ENCODE results near the gene IL12B.
"Not testable (repeated sequence)": the region's sequence is repeated elsewhere in the genome, so short reads cannot be mapped to it uniquely, and the experiment has no call there.

GRCh38 chr5:159367866-159368265, 37.6 kb upstream of the IL12B start:
- TF ChIP-seq, protein P1, sequence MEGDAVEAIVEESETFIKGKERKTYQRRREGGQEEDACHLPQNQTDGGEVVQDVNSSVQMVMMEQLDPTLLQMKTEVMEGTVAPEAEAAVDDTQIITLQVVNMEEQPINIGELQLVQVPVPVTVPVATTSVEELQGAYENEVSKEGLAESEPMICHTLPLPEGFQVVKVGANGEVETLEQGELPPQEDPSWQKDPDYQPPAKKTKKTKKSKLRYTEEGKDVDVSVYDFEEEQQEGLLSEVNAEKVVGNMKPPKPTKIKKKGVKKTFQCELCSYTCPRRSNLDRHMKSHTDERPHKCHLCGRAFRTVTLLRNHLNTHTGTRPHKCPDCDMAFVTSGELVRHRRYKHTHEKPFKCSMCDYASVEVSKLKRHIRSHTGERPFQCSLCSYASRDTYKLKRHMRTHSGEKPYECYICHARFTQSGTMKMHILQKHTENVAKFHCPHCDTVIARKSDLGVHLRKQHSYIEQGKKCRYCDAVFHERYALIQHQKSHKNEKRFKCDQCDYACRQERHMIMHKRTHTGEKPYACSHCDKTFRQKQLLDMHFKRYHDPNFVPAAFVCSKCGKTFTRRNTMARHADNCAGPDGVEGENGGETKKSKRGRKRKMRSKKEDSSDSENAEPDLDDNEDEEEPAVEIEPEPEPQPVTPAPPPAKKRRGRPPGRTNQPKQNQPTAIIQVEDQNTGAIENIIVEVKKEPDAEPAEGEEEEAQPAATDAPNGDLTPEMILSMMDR (conservative IDR thresholded peaks at IDR 0.05), result not testable (repeated sequence)
- not testable (repeated sequence) for TF ChIP-seq ZFX (IDR thresholded peaks at IDR 0.05)

Data from C4-2B (cell line).